ENCODE measurements around the gene TMIE. TPM values are rescaled to one million over a fixed set of nuclear protein-coding genes. Genes with fewer than 3 reads are reported as not detected.

TMIE gene
- polyA plus RNA-seq, 3 donors: not detected

GRCh38 chr3:46668116-46668515, 33.1 kb upstream of the TMIE start:
- H3K27ac Mint-ChIP-seq: no peak overlapping the region
- no peaks in the 10 kb centered on the region for H4K20me1 ChIP-seq (ENCODE audit: insufficient read depth, low read length)

DNA sequence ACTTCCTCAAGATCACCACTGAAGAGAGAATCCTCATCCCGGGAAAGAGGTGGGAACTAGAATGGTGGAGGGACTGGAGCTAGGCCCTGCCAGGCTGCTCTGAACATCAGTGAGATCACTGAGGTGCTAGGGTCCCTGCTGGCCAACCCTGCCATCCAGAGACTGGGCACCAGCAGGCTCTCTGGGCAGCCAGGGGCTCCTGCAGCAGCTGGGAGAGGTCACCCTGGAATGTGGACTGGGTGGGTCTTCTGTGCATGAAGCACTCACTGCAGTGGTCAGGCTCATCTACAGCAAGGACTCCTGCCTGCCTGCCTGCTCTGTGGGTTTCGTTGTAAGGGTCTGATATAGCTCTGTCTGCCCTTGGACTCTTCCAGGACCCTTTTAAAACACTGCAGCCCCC, 32.6 kb upstream of the TMIE start:
- no peaks in the 10 kb centered on the region for H3K36me3 Mint-ChIP-seq
- Histone ChIP-seq H3K4me2 (replicated peaks; ENCODE audit: extremely low read depth, low read length, poor library complexity, severe bottlenecking) (no peak overlapping the region), H3K4me1 (ENCODE audit: control insufficient read depth in 1 of 2, insufficient read depth in 2 of 2, low read length in 2 of 2) (no peaks in the 10 kb centered on the region), H2AFZ (ENCODE audit: insufficient read depth, low read depth, low read length, poor library complexity, severe bottlenecking) (no peak overlapping the region), H3K4me3 (replicated peaks in 1 of 3; ENCODE audit: low read depth in 2 of 3, low read length in 3 of 3) (no peak overlapping the region), H3K27me3 (ENCODE audit: control insufficient read depth in 2 of 2, insufficient read depth in 2 of 2, low read length in 2 of 2) (no peaks in the 10 kb centered on the region), H4K20me1 (ENCODE audit: insufficient read depth, low read length) (no peaks in the 10 kb centered on the region), H3K9me3 (replicated peaks in 1 of 2; ENCODE audit: control insufficient read depth in 1 of 2, insufficient read depth in 1 of 2, low read length in 2 of 2) (no peaks in the 10 kb centered on the region), H3K27ac (ENCODE audit: low read depth in 1 of 2, low read length in 2 of 2) (no peak overlapping the region), H3K36me3 (replicated peaks in 1 of 2; ENCODE audit: control insufficient read depth in 1 of 2, insufficient read depth in 2 of 2, low read length in 2 of 2) (no peaks in the 10 kb centered on the region), H3K79me2 (ENCODE audit: insufficient read depth, low read length) (no peaks in the 10 kb centered on the region), H3K9ac (ENCODE audit: insufficient read depth, low read length, poor library complexity, severe bottlenecking) (no peak overlapping the region)
- intact Hi-C loops (cut with micrococcal nuclease): no loop called here
- DNase-seq: no peak
- H3K27ac Mint-ChIP-seq: no peak overlapping the region
- no peaks in the 10 kb centered on the region for H3K4me1 Mint-ChIP-seq
- WGBS (ENCODE audit: insufficient coverage): 80% methylated on average over 1 of the region's 2 CpGs
- peaks cover 1 to 4% (median 2%) of the 10 kb centered on the region in 3 donors for H3K27me3 Mint-ChIP-seq (ENCODE audit: low read depth in 3 of 3)
- TF ChIP-seq, protein P1, sequence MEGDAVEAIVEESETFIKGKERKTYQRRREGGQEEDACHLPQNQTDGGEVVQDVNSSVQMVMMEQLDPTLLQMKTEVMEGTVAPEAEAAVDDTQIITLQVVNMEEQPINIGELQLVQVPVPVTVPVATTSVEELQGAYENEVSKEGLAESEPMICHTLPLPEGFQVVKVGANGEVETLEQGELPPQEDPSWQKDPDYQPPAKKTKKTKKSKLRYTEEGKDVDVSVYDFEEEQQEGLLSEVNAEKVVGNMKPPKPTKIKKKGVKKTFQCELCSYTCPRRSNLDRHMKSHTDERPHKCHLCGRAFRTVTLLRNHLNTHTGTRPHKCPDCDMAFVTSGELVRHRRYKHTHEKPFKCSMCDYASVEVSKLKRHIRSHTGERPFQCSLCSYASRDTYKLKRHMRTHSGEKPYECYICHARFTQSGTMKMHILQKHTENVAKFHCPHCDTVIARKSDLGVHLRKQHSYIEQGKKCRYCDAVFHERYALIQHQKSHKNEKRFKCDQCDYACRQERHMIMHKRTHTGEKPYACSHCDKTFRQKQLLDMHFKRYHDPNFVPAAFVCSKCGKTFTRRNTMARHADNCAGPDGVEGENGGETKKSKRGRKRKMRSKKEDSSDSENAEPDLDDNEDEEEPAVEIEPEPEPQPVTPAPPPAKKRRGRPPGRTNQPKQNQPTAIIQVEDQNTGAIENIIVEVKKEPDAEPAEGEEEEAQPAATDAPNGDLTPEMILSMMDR (IDR thresholded peaks at IDR 0.05): no peak
- no peak overlapping the region for H3K4me3 Mint-ChIP-seq
- peaks cover 0 to 2% (median 0%) of the 10 kb centered on the region in 7 donors for H3K9me3 Mint-ChIP-seq

More at GRCh38 chr3:46668116-46668515, 33.1 kb upstream of the TMIE start:
- no peaks in the 10 kb centered on the region for H3K36me3 ChIP-seq (replicated peaks in 1 of 2; ENCODE audit: control insufficient read depth in 1 of 2, insufficient read depth in 2 of 2, low read length in 2 of 2)
- no peak overlapping the region for H3K4me3 ChIP-seq (replicated peaks in 1 of 3; ENCODE audit: low read depth in 2 of 3, low read length in 3 of 3)
- H3K27me3 ChIP-seq (ENCODE audit: control insufficient read depth in 2 of 2, insufficient read depth in 2 of 2, low read length in 2 of 2): no peaks in the 10 kb centered on the region
- Mint-ChIP-seq H3K36me3 (no peaks in the 10 kb centered on the region), H3K9me3 (no peaks in the 10 kb centered on the region), H3K27me3 (ENCODE audit: low read depth in 3 of 3) (peaks cover 1 to 6% (median 5%) of the 10 kb centered on the region in 3 donors), H3K4me1 (no peaks in the 10 kb centered on the region), H3K4me3 (no peak overlapping the region)
- H3K27ac ChIP-seq (ENCODE audit: low read depth in 1 of 2, low read length in 2 of 2): no peak overlapping the region
- no peak for DNase-seq
- 90% methylated on average over 4 of the region's 8 CpGs for WGBS (ENCODE audit: insufficient coverage)
- H2AFZ ChIP-seq (ENCODE audit: insufficient read depth, low read depth, low read length, poor library complexity, severe bottlenecking): no peak overlapping the region
- no peaks in the 10 kb centered on the region for H3K9me3 ChIP-seq (replicated peaks in 1 of 2; ENCODE audit: control insufficient read depth in 1 of 2, insufficient read depth in 1 of 2, low read length in 2 of 2)
- H3K9ac ChIP-seq (ENCODE audit: insufficient read depth, low read length, poor library complexity, severe bottlenecking): no peak overlapping the region
- H3K4me2 ChIP-seq (replicated peaks; ENCODE audit: extremely low read depth, low read length, poor library complexity, severe bottlenecking): no peak overlapping the region
- no peaks in the 10 kb centered on the region for H3K4me1 ChIP-seq (ENCODE audit: control insufficient read depth in 1 of 2, insufficient read depth in 2 of 2, low read length in 2 of 2)
- TF ChIP-seq, protein P1 (IDR thresholded peaks at IDR 0.05): no peak
- intact Hi-C loops (cut with micrococcal nuclease): no loop called here
- no peaks in the 10 kb centered on the region for H3K79me2 ChIP-seq (ENCODE audit: insufficient read depth, low read length)
